Measurements from ENCODE around the gene HLA-A.

- TF ChIP-seq CTCF (optimal IDR thresholded peaks at IDR 0.05 in 1 of 3, IDR thresholded peaks at IDR 0.05 in 1 of 3, conservative IDR thresholded peaks at IDR 0.05 in 1 of 3; ENCODE audit: extremely low read depth in 1 of 3, insufficient read depth in 2 of 3, low read length in 3 of 3) (no peak), EZH2 (IDR thresholded peaks at IDR 0.05; ENCODE audit: low read length) (no peak)
Observed at GRCh38 chr6:29908710-29909109, 33.6 kb upstream of the HLA-A start.

Measured in keratinocyte (primary cell).